ENCODE measurements around the gene TMEM200C. TPM values are rescaled to one million over a fixed set of nuclear protein-coding genes. Genes with fewer than 3 reads are reported as not detected.
A peak's percentile ranks its signal among the peaks of the same experiment; 100 is the strongest.

The TMEM200C gene
- total RNA-seq, 2 donors from 2014 or later, result 0.50 to 3.4 TPM

DNA sequence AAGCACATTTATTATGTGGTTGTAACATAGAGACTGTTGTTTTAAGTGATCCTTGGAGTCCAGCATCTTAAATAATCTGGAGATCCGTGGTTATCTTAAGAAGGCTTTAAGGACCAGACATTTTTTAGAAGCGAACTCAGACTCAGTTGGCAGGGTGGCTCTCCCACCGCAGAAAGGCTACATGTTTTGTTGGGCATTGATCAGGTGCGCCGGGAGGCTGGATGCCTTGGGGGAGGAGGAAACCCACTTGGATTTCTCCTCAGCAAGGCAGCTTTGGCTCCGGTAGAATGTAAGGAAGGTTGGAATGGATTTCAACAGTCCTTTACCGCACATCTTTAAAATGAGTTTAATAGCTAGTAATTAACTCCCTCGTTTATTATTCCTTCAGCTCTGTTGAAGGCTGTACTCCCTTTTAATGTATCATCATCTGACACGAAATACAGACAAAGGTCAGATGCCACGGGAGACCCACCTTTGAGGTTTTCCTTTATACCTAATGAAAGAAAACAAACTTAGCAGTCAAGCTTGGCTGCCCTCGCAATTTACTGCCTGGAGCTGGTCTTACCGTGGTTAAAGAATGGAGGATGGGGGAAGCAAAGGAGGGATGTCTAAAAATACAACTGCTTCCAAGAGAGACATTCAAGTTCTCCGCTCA is 1.2 kb downstream of the TMEM200C start:
- H3K36me3 ChIP-seq, result no peaks in the 10 kb centered on the region
- H3K27ac ChIP-seq, result peak overlapping the region; percentile 15 to 36
- intact Hi-C loops (cut with DNase I), result no loop called here
- peaks cover 9% of the 10 kb centered on the region for H3K27me3 ChIP-seq (replicated peaks; ENCODE audit: insufficient read depth)
- TF ChIP-seq POLR2AphosphoS5 (IDR thresholded peaks at IDR 0.05), result no peak
- peak overlapping the region in 1 of 2 donors; percentile 33 for H3K4me3 ChIP-seq
- peaks cover 3% of the 10 kb centered on the region for H3K4me1 ChIP-seq (replicated peaks)
- WGBS, result 40% methylated on average over 13 of the region's 13 CpGs
- DNase-seq (ENCODE audit: low spot score), result no peak
- no peaks in the 10 kb centered on the region for H3K9me3 ChIP-seq

DNA sequence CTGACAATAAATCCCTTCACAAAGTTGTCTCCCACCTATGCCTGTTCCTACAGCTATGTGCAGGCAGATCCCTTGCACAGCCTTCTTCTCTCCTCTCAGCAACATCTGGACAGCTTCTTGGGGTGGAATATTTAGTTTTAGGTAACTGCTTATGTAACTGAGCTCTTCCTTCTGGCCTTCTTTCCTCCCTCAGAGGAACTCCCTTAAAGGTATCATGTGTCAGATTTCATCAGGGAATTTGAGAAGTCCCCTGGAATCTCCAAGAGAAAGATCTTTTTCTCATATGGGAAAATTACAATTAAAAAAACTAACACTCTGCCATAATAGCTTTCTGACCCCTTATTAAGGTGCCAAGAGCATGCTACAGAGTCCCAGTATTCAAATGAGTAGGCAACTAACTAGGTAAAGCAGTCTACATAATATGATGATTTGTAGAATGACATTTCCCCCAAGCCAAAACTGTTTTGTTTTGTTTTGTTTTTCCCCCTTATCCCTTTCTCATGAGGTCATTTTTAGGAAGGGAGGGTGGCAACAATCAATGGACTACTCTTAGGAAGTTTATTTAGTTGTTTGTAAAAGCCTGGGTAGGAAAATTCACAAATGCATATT is 2.4 kb downstream of the TMEM200C start:
- no peak for TF ChIP-seq POLR2AphosphoS5 (IDR thresholded peaks at IDR 0.05)
- TF ChIP-seq, protein P1, sequence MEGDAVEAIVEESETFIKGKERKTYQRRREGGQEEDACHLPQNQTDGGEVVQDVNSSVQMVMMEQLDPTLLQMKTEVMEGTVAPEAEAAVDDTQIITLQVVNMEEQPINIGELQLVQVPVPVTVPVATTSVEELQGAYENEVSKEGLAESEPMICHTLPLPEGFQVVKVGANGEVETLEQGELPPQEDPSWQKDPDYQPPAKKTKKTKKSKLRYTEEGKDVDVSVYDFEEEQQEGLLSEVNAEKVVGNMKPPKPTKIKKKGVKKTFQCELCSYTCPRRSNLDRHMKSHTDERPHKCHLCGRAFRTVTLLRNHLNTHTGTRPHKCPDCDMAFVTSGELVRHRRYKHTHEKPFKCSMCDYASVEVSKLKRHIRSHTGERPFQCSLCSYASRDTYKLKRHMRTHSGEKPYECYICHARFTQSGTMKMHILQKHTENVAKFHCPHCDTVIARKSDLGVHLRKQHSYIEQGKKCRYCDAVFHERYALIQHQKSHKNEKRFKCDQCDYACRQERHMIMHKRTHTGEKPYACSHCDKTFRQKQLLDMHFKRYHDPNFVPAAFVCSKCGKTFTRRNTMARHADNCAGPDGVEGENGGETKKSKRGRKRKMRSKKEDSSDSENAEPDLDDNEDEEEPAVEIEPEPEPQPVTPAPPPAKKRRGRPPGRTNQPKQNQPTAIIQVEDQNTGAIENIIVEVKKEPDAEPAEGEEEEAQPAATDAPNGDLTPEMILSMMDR (IDR thresholded peaks at IDR 0.05), result no peak
- TF ChIP-seq POLR2A (IDR thresholded peaks at IDR 0.05), result no peak
- Histone ChIP-seq H3K27me3 (replicated peaks; ENCODE audit: insufficient read depth) (peaks cover 9% of the 10 kb centered on the region), H3K36me3 (no peaks in the 10 kb centered on the region), H3K9me3 (no peaks in the 10 kb centered on the region), H3K27ac (no peak overlapping the region), H3K4me1 (replicated peaks) (peaks cover 3% of the 10 kb centered on the region), H3K4me3 (no peak overlapping the region)
- intact Hi-C loops (cut with DNase I), result no loop called here
- DNase-seq (ENCODE audit: low spot score), result no peak

- peaks cover 3% of the 10 kb centered on the region for H3K4me1 ChIP-seq (replicated peaks)
- H3K36me3 ChIP-seq, result no peaks in the 10 kb centered on the region
- DNase-seq (ENCODE audit: low spot score), result no peak
- no peak overlapping the region for H3K4me3 ChIP-seq
- H3K9me3 ChIP-seq, result no peaks in the 10 kb centered on the region
- intact Hi-C loops (cut with DNase I), result no loop called here
- H3K27me3 ChIP-seq (replicated peaks; ENCODE audit: insufficient read depth), result peaks cover 9% of the 10 kb centered on the region
- TF ChIP-seq POLR2A (IDR thresholded peaks at IDR 0.05), result no peak
- TF ChIP-seq, protein P1 (IDR thresholded peaks at IDR 0.05), result no peak
- no peak for TF ChIP-seq POLR2AphosphoS5 (IDR thresholded peaks at IDR 0.05)
- 83% methylated on average over 15 of the region's 15 CpGs for WGBS
- no peak overlapping the region for H3K27ac ChIP-seq
These were observed 3.5 kb downstream of the TMEM200C start for GRCh38 chr18:5891854-5892215.

DNA sequence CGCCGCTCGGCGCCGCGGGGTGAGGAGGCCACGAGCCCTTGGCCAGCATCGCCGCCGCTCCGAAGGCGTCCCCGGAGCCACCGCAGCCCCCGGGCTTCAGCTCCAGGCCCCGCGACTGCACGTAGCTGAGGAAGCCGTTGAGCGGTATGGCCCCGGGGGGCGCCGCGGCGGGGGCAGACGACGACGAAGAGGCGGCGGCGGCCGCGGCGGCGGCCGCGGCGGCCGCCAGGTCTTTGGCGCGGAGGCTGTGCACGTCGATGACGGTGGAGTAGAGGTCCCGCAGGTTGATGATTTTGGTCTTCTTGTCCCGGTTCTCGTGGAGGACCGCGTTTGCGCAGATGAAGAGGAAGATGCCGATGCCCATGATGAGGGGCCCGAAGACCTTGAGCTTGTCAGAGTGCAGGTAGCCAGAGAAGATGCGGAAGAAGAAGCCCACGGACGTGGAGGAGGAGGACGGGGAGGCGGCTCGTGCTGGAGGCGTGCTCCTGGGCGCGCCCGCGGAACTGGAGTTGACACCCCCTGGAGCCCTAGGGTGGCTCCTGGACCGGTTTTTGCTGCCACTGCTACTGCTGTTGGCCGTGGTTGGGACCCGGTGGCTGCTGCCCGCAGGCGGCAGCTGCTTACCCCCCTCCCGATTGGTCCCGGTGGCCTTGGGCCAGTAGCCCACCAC is 4.0 kb downstream of the TMEM200C start:
- H3K27ac ChIP-seq, result no peak overlapping the region
- TF ChIP-seq POLR2AphosphoS5 (IDR thresholded peaks at IDR 0.05), result no peak
- intact Hi-C loops (cut with DNase I), result no loop called here
- peaks cover 9% of the 10 kb centered on the region for H3K27me3 ChIP-seq (replicated peaks; ENCODE audit: insufficient read depth)
- 37% methylated on average over 54 of the region's 70 CpGs for WGBS
- H3K9me3 ChIP-seq, result no peaks in the 10 kb centered on the region
- no peak for DNase-seq (ENCODE audit: low spot score)
- no peaks in the 10 kb centered on the region for H3K36me3 ChIP-seq
- peak overlapping the region; percentile 30 to 42 for H3K4me3 ChIP-seq
- H3K4me1 ChIP-seq (replicated peaks), result peaks cover 3% of the 10 kb centered on the region

GRCh38 chr18:5890331-5891183 is 4.8 kb downstream of the TMEM200C start:
- Histone ChIP-seq H3K4me1 (replicated peaks) (no peaks in the 10 kb centered on the region), H3K9me3 (no peaks in the 10 kb centered on the region), H3K27me3 (replicated peaks; ENCODE audit: insufficient read depth) (peaks cover 9% of the 10 kb centered on the region), H3K4me3 (peak overlapping the region; percentile 30 to 42), H3K36me3 (no peaks in the 10 kb centered on the region), H3K27ac (no peak overlapping the region)
- intact Hi-C loops (cut with DNase I), result no loop called here
- 3% methylated on average over 86 of the region's 106 CpGs for WGBS
- DNase-seq (ENCODE audit: low spot score), result no peak
- no peak for TF ChIP-seq POLR2A (IDR thresholded peaks at IDR 0.05)
- TF ChIP-seq, protein P1 (IDR thresholded peaks at IDR 0.05), result peak; percentile 33 to 70 (median 44)

Measured in prostate gland (tissue), 2 donors.